ENCODE results near the gene SLC12A8.

Gene SLC12A8

DNA sequence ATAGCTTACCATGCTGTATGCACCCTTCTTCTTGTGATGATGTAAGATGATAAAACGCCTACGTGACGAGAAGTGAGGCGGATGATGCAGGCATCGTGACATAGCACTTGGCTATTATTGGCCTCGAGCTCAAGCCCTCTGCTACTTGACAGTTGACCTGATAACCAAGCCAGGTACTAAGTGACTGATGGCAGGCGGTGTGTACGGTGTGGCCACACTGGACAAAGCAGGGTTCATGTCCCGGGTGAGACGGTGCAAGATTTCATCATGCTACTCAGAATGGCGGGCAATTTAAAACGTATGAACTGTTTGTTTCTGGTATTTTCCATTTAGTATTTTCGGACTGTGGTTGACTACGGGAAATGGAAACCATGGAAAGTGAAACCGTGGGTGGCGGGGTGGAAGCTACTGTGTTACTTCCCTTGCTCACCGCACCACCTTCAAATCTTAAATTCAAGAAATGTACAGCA, 57.7 kb downstream of the SLC12A8 start:
- DNase-seq (ENCODE audit: low read depth in 2 of 2, low spot score in 1 of 2), result no peak

DNA sequence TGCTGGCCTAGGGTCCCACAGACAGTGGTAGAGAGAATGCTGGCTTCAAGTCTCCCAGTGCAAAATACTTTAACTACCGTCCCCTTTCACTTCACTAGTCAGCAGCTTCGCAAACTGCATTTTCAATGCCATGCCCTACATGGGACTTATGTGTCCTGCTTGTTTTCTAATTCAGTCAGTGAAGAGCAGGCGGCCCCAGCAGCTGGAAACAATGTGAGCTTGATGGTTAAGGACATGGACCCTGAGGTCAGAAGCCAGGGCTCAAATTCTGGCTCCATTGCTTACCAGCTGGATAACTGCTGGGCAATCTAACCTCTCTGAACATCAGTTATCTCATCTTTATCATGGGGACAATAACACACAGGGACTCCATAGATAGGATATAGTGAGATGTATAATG, 58.4 kb downstream of the SLC12A8 start:
- DNase-seq (ENCODE audit: low read depth in 2 of 2, low spot score in 1 of 2), result no peak

GRCh38 chr3:125152951-125153350, 59.6 kb downstream of the SLC12A8 start:
- DNase-seq (ENCODE audit: low read depth in 2 of 2, low spot score in 1 of 2), result no peak

GRCh38 chr3:125151916-125152315, 60.6 kb downstream of the SLC12A8 start:
- no peak for DNase-seq (ENCODE audit: low read depth in 2 of 2, low spot score in 1 of 2)

DNA sequence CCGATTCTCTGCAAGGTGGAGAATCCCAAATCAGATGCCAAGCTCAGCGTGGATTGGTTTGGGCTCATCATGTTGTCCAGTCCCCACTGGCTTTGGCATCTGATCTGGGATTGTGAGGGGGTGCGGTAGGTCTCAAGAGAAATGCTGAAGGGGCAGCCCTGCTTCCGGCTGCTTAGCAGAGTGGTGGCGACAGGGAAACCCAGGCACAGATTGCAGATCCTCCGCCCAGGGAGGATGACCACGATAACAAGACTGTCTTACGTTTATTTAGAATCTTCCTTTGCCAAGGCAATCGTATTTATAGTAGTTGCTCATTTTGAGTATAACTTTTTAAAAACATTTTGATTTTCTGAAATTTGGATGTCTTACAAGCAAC, 61.1 kb downstream of the SLC12A8 start:
- DNase-seq (ENCODE audit: low read depth in 2 of 2, low spot score in 1 of 2), result no peak

GRCh38 chr3:125150525-125151441, 61.8 kb downstream of the SLC12A8 start:
- no peak for DNase-seq (ENCODE audit: low read depth in 2 of 2, low spot score in 1 of 2)

GRCh38 chr3:125149462-125149861, 63.1 kb downstream of the SLC12A8 start:
- DNase-seq (ENCODE audit: low read depth in 2 of 2, low spot score in 1 of 2), result no peak

GRCh38 chr3:125148836-125149235, 63.7 kb downstream of the SLC12A8 start:
- DNase-seq (ENCODE audit: low read depth in 2 of 2, low spot score in 1 of 2), result no peak

GRCh38 chr3:125148016-125148812, 64.3 kb downstream of the SLC12A8 start:
- no peak for DNase-seq (ENCODE audit: low read depth in 2 of 2, low spot score in 1 of 2)

GRCh38 chr3:125147491-125147820, 65.1 kb downstream of the SLC12A8 start:
- DNase-seq (ENCODE audit: low read depth in 2 of 2, low spot score in 1 of 2), result no peak

DNA sequence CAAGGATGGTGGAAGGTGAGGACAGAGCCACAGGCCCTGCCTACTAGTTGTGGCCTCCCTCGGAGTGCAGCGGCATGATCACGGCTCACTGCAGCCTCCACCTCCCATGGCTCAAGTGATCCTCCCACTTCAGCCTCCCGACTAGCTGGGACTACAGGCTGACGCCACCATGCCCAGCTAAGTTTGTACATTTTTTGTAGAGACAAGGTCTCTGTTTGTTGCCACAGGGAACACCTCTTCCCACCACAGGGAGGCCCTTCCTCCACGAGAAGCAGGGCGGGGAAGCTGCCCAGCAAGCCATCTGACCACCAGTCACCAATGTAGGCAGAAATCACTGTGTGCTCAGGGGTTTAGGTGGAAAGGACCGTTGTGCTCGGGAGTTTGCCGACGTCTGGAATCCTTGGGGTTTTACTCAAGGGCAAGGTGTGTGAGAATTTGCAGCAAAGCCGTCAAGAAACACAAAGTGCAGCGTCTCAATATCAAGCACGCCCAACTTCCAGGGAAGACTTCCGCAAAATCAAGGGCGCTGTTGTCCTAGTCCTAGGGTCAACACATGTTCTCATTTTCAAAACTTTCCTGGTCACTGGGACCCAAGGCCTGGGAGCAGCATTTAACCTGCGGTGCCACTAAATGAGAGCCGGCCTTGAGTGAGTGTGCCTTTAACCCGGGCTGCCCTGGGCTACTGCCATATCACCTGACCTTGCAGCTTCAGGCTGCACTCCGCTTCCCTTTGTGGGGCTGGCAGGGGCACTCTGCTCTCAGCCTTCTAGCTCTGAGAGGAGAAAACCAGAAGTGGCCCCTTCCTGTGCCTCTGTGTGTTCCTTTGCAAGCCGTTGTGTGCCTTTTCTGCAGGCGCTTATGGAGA, 65.7 kb downstream of the SLC12A8 start:
- no peak for DNase-seq (ENCODE audit: low read depth in 2 of 2, low spot score in 1 of 2)

DNA sequence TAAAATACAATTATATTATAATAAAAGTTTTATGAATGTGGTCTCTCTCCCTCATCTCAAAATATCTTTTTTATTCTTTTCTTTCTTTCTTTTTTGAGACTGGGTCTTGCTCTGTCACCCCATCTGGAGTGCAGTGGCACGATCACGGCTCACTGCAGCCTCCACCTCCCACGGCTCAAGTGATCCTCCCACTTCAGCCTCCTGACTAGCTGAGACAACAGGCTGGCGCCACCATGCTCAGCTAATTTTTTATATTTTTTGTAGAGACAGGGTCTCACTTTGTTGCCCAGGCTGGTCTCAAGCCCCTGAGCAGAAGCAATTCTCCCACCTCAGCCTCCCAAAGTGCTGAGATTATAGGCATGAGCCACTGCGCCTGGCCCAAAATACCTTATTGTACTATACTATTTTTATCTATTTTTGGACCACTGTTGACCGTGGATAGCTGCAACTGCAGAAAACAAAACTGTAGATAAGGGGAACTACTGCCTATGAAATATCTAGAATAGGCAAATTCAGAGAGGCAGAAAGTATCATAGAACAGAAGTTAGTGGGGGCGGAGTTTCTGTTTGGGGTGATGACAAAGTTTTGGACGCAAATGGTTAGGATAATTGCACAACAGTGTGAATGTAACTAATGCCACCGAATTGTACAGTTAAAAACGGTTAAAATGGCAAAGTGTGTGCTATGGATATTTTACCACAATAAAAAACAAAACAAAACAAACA, 66.6 kb downstream of the SLC12A8 start:
- DNase-seq (ENCODE audit: low read depth in 2 of 2, low spot score in 1 of 2), result no peak

- no peak for DNase-seq (ENCODE audit: low read depth in 2 of 2, low spot score in 1 of 2)
These were observed 67.8 kb downstream of the SLC12A8 start for GRCh38 chr3:125144653-125145314.

DNA sequence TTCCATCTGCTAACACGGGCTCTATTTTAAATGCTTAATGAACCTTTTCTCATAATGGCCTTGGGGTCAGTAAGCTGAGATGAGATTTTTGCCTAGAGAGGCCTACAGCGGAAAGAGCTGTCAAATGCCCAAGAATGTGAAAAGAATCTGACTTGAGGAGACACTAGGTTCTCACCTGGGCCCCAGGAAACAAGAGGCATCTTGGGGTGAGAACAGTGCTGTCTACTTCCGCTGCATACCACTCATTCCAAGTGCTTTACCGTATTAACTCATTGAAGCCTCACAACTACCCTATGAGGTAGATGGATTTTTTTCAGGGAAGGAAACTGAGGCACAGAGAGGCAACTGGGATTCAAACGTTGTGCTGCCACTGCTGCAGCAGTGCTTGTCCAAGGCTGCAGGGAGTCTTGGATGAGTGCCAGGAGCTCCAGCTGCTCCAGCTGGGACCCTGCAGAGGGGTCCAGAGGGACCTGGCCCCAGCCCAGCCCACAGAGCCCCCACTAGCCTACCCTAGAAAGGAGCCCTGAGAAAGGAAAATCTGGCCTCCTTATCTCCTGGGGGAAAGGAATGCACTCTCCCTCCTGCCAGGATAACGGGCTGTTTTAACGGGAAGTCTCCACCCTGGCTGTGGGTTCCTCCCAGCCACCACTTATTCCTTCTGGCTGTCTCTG, 68.4 kb downstream of the SLC12A8 start:
- no peak for DNase-seq (ENCODE audit: low read depth in 2 of 2, low spot score in 1 of 2)

- no peak for DNase-seq (ENCODE audit: low read depth in 2 of 2, low spot score in 1 of 2)
These were observed 69.0 kb downstream of the SLC12A8 start for GRCh38 chr3:125143538-125143937.

DNA sequence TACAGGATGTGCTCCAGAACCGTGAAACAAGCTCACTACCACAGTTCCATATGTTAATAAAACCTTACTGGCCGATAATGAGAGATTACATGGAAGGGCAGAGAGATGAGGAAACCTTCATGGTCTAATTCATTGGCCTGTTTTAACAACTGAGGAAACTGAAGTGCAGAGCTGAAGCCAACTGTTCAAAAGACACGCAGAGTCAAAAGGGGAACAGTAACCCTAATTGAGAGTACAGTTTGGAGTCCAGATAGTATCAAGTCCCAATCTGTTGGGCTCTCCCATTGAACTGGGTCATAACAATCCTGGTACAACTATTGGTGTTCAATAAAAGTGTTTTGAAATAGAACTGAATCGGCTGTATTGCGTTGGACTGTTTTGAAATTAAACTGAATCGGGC, 69.6 kb downstream of the SLC12A8 start:
- DNase-seq (ENCODE audit: low read depth in 2 of 2, low spot score in 1 of 2), result no peak

- no peak for DNase-seq (ENCODE audit: low read depth in 2 of 2, low spot score in 1 of 2)
These were observed 70.1 kb downstream of the SLC12A8 start for GRCh38 chr3:125142420-125142778.

GRCh38 chr3:125141596-125142419, 70.7 kb downstream of the SLC12A8 start:
- DNase-seq (ENCODE audit: low read depth in 2 of 2, low spot score in 1 of 2), result peak in 1 of 2 donors; percentile 47
